Heart right ventricle (tissue), 16 donors: ENCODE measurements around the gene PDE1C. TPM values are rescaled to one million over a fixed set of nuclear protein-coding genes. Genes with fewer than 3 reads are reported as not detected.

Experiments
- ATAC-seq, 8 donors: fragments of 200-7000 bp; cut with Tn5 transposase; one replicate each; pipeline ENCODE4 v1.9.1; 2020; ENCODE audit warnings: mild to moderate bottlenecking in 8 of 8, moderate library complexity in 8 of 8, moderate number of reproducible peaks in 1 of 8
- DNase-seq, 2 donors: peaks; one replicate each; pipeline ENCODE4 v3.0.0-alpha.2; 2020
- H3K27ac ChIP-seq, 10 donors: fragments of 200-600 bp; sonication (generic) in 2 of 10; one replicate each; pipeline versions ENCODE4 v1.5.0 to v1.8.0; 2020 to 2022; ENCODE audit warnings: mild to moderate bottlenecking in 3 of 10
- H3K27me3 ChIP-seq, 7 donors: fragments of 200-600 bp; one replicate each; pipeline ENCODE4 v1.8.0; 2021 to 2022; ENCODE audit warnings: mild to moderate bottlenecking in 2 of 7
- H3K36me3 ChIP-seq, 9 donors: fragments of 200-600 bp; sonication (generic) in 1 of 9; one replicate each; pipeline versions ENCODE4 v1.5.0 to v1.8.0; 2020 to 2022; ENCODE audit warnings: mild to moderate bottlenecking in 2 of 9
- H3K4me1 ChIP-seq, 9 donors: fragments of 200-600 bp; sonication (generic) in 1 of 9; one replicate each; pipeline versions ENCODE4 v1.5.0 to v1.8.0; 2020 to 2022; ENCODE audit warnings: mild to moderate bottlenecking in 4 of 9
- H3K4me3 ChIP-seq, 10 donors: fragments of 200-600 bp; sonication (generic) in 2 of 10; one replicate each; pipeline versions ENCODE4 v1.5.0 to v1.8.0; 2020 to 2022; ENCODE audit warnings: mild to moderate bottlenecking in 7 of 10, moderate library complexity in 2 of 10
- H3K9me3 ChIP-seq, 11 donors: fragments of 200-600 bp in 10 of 11; sonication (generic) in 2 of 11; one replicate each; pipeline versions ENCODE4 v1.5.0 to v1.8.0; 2013 to 2022; ENCODE audit warnings: mild to moderate bottlenecking in 2 of 11, control low read depth in 1 of 11, moderate library complexity in 1 of 11
- CTCF ChIP-seq, 9 donors: fragments of 200-600 bp; sonication (generic) in 2 of 9; IDR thresholded peaks; one replicate each; pipeline versions ENCODE4 v1.5.0 to v1.8.0; 2021 to 2022; ENCODE audit warnings: antibody characterized with exemption in 9 of 9, mild to moderate bottlenecking in 5 of 9, moderate library complexity in 1 of 9
- WGBS, 2 donors: extraction: QIAGEN DNeasy Blood & Tissue Kit; methylation state at CpG; one replicate each; pipeline ENCODE4 v1.1.7; 2013; ENCODE audit warnings: inconsistent platforms in 1 of 2; 5-methylcytosine and 5-hydroxymethylcytosine counted together
- intact Hi-C, 10 donors: fragments of 100-400 bp; cut with DNase I; formaldehyde crosslinking; loops; one replicate each; pipeline versions ENCODE4 v1.11.1 to v1.14.2; 2022
- polyA plus RNA-seq, 2 donors: library from polyadenylated mRNA; stranded (reverse); fragments of 200-250 nt; gene quantifications; one replicate each; pipeline ENCODE4 v1.2.3, GENCODE V29; 2013
- total RNA-seq, 10 donors: library from RNA; stranded (reverse); fragmentation: NEBNext Ultra II Directional in 3 of 10; extraction: Animal tissue kit (Norgen Biotek cat#: 25700) in 3 of 10; gene quantifications; one replicate each; pipeline versions ENCODE4 v1.2.1 to v1.2.4, GENCODE V29; 2021 to 2023
- donor health status: Arrhythmogenic right ventricular cardiomyopathy.
- donor health status: ischemic (EF 13 %, LVEDD 7.1; RV severe dilation, severe dysfunction).
- donor health status: healthy with polysubstance abuse.
- donor health status: DM: no; HTN: yes; CAD: no.
- donor health status: DM: no; HTN: no; CAD: no.
- donor health status: ischemic (EF 25% LVEDD 6.9; RV normal size, moderate dysfunction).
- donor health status: ischemic (EF 25% LVEDD 5.7; RV mildly dilated, moderate dysfunction).
- donor health status: healthy.
- donor health status: DM: yes; HTN: yes; CAD: no.
- donor health status: Ischemic cardiomyopathy.
- donor health status: ischemic (EF 35%, LVEDD 5.7; RV mildly dilated, moderate dysfunction).
- donor health status: nonischemic (EF 11% LVEDD 7.7; RV severe dilation, severe dysfunction).
- donor health status: DM: yes; HTN: yes; CAD: no.
- donor health status: PGD.
- donor health status: ischemic (EF 29% LVEDD 5.4; RV normal size, mild dysfunction).
- donor health status: nonischemic (EF 23%, LVEDD 6.1; RV moderate dilation, normal function).

Gene PDE1C
- total and polyA plus RNA-seq, 12 donors, result 11.7 to 315 (median 175) TPM

DNA sequence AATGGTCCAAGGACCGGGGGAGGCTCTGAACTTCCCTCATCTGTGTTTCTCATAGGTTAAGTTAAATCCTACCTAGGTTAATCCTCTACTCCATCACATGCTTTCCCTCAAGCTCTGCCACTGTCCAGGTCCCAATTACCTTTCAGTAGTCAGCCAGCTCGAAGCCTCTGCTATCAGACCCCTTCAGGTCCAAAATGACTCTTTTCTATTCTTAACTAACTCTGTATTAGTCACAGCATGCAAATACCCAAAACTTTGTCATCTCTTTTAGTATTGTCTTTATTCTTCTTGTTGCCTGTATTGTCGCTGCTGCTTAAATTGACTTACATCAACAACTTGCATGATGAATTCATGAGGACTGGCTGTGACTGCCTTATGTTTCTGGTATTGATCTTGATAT, 367.9 kb downstream of the PDE1C start:
- no peak for TF ChIP-seq CTCF (IDR thresholded peaks at IDR 0.05)
- WGBS, 2 donors, result 78 to 87% methylated on average over 3 of the region's 3 CpGs
- ATAC-seq, result no peak
- Histone ChIP-seq H3K36me3 (no peaks in the 10 kb centered on the region), H3K27ac (no peak overlapping the region), H3K27me3 (no peaks in the 10 kb centered on the region), H3K4me1 (no peaks in the 10 kb centered on the region), H3K9me3 (no peaks in the 10 kb centered on the region), H3K4me3 (no peak overlapping the region)
- no peak for DNase-seq
- intact Hi-C loops, result no loop called here
